Urinary bladder (tissue), 4 donors: ENCODE results near the gene DAGLA. TPM values are rescaled to one million over a fixed set of nuclear protein-coding genes. Genes with fewer than 3 reads are reported as not detected.

ENCODE experiments used
- DNase-seq: peaks from one replicate; pipeline ENCODE4 v3.0.0-alpha.2; 2015; ENCODE audit errors: extremely low spot score
- H3K27ac ChIP-seq: one replicate; pipeline ENCODE4 v1.5.1; 2013; ENCODE audit warnings: low read depth, mild to moderate bottlenecking, moderate library complexity
- H3K36me3 ChIP-seq: one replicate; pipeline ENCODE4 v1.6.1; 2013; ENCODE audit warnings: mild to moderate bottlenecking, moderate library complexity; ENCODE audit not compliant: insufficient read depth
- H3K4me1 ChIP-seq: one replicate; pipeline ENCODE4 v1.6.1; 2013; ENCODE audit warnings: mild to moderate bottlenecking, moderate library complexity; ENCODE audit not compliant: insufficient read depth
- H3K4me3 ChIP-seq: one replicate; pipeline ENCODE4 v1.5.1; 2013; ENCODE audit warnings: low read depth, low read length
- WGBS: extraction: QIAGEN DNeasy Blood & Tissue Kit; methylation state at CpG from one replicate; pipeline ENCODE4 v1.1.7; 2013; 5-methylcytosine and 5-hydroxymethylcytosine counted together
- polyA plus RNA-seq: library from polyadenylated mRNA; stranded (reverse); fragments of 200-250 nt; gene quantifications from one replicate; pipeline ENCODE4 v1.2.3, GENCODE V29; 2013
- total RNA-seq: library from RNA; depleted of rRNA; stranded (reverse); fragments of >200 nt; gene quantifications from one replicate; pipeline ENCODE4 v1.2.3, GENCODE V29; 2014
- donor health status: healthy with polysubstance abuse.
- donor health status: healthy.

Gene DAGLA
- total and polyA plus RNA-seq, 2 donors: 1.8 to 2.5 TPM

DNA sequence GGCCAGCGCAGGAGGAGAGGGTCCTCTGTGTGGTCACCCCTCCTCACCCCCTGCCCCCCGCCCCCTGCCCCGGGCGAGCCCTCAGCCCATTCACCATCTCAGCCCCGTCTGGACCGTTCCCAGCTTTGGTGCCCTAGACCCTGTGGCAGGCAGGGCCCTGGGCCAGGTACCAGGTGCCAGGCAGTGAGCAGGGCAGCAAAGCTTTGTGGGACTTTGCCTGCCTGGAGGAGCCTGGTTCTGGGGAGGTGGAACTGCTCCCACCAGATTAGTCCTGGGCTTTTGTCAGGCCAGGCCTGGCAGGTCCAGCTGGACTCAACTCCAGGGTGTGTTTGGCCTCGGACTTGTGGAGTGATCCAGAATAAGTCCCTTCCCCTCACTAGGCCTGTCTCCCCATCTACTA is 58.6 kb downstream of the DAGLA start:
- H3K4me3 ChIP-seq: no peak overlapping the region
- no peaks in the 10 kb centered on the region for H3K4me1 ChIP-seq
- no peak overlapping the region for H3K27ac ChIP-seq
- no peaks in the 10 kb centered on the region for H3K36me3 ChIP-seq
- DNase-seq: no peak
- 94% methylated on average over 7 of the region's 7 CpGs for WGBS

DNA sequence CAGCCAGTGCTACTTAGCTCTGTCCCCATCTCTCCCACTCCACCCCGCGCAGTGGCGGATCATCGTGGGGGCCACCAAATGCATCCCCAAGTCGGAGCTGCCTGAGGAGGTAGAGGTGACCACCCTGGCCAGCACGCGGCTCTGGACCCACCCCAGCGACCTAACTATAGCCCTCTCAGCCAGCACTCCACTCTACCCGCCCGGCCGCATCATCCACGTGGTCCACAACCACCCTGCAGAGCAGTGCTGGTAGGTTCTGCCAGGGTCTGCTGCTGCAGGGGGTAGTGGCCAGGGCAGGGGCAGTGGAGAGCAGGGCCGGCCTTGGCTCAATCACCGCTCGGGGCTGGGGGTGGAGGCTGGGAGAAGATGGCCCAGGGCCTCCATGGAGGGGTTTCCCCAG is 59.2 kb downstream of the DAGLA start:
- WGBS: 93% methylated on average over 15 of the region's 15 CpGs
- Histone ChIP-seq H3K27ac (no peak overlapping the region), H3K4me3 (no peak overlapping the region), H3K4me1 (no peaks in the 10 kb centered on the region), H3K36me3 (no peaks in the 10 kb centered on the region)
- DNase-seq: no peak

DNA sequence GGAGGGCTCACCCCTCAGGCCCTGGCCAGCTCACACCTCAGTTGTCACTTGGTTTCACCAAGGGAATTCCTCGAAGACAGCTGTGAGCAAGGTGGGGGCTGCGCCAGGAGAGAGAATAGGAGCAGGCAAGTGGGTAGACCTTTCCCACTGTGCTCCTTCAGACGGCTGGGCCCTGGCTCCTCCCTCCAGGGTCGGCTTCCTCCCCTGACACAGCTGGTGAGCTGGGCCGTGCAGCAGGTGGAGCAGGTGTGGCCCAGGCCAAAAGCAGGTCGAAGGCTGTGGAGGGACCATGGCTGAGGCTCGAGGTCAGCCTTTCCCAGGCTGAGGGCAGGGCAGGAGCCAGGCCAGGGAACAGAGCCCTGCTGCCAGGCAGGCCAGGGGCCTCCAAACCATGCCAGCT is 59.8 kb downstream of the DAGLA start:
- 77% methylated on average over 7 of the region's 7 CpGs for WGBS
- Histone ChIP-seq H3K4me3 (no peak overlapping the region), H3K4me1 (no peaks in the 10 kb centered on the region), H3K27ac (no peak overlapping the region), H3K36me3 (no peaks in the 10 kb centered on the region)
- no peak for DNase-seq

DNA sequence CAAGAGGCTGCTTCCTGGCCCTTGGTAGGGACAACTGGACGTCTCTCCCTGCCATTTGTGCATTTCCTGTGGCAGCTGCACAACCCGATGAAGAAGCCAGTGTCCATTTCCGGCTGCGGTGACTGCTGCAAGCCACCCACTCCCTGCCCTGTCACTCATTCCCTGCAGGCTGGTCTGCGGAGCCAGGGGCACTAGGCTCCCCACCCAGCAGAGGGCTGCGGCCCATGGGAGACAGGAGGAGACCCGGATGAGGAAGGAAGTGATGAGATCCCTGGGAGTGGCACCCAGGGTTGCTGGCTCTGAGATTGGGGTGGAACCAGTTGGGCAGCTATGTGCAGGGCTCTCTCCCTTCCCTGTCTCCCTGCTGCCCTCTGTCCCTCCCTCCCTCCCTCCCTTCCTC is 62.2 kb downstream of the DAGLA start:
- 72% methylated on average over 7 of the region's 7 CpGs for WGBS

DNA sequence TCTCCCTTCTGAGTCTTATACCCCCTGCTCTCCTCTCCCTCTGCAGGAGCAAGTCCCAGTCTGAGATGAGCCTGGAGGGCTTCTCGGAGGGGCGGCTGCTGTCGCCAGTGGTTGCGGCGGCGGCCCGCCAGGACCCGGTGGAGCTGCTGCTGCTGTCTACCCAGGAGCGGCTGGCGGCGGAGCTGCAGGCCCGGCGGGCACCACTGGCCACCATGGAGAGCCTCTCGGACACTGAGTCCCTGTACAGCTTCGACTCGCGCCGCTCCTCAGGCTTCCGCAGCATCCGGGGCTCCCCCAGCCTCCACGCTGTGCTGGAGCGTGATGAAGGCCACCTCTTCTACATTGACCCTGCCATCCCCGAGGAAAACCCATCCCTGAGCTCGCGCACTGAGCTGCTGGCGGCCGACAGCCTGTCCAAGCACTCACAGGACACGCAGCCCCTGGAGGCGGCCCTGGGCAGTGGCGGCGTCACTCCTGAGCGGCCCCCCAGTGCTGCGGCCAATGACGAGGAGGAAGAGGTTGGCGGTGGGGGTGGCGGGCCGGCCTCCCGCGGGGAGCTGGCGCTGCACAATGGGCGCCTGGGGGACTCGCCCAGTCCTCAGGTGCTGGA is 63.4 kb downstream of the DAGLA start:
- Histone ChIP-seq H3K27ac (no peak overlapping the region), H3K36me3 (no peaks in the 10 kb centered on the region), H3K4me3 (no peak overlapping the region), H3K4me1 (no peaks in the 10 kb centered on the region)
- no peak for DNase-seq
- WGBS: 93% methylated on average over 42 of the region's 42 CpGs

More for the DNA sequence above, 62.2 kb downstream of the DAGLA start:
- no peak overlapping the region for H3K4me3 ChIP-seq
- no peaks in the 10 kb centered on the region for H3K4me1 ChIP-seq
- H3K27ac ChIP-seq: no peak overlapping the region
- no peak for DNase-seq
- no peaks in the 10 kb centered on the region for H3K36me3 ChIP-seq

DNA sequence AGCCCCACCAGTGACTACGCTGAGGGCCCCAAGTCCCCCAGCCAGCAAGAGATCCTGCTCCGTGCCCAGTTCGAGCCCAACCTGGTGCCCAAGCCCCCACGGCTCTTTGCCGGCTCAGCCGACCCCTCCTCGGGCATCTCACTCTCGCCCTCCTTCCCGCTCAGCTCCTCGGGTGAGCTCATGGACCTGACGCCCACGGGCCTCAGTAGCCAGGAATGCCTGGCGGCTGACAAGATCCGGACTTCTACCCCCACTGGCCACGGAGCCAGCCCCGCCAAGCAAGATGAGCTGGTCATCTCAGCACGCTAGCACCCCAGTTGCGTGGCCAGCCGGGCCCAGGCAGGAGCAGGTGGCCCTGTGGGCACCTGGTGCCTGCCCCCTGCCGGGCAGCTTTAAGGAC is 64.0 kb downstream of the DAGLA start:
- Histone ChIP-seq H3K4me3 (no peak overlapping the region), H3K4me1 (no peaks in the 10 kb centered on the region), H3K27ac (no peak overlapping the region), H3K36me3 (no peaks in the 10 kb centered on the region)
- 90% methylated on average over 20 of the region's 20 CpGs for WGBS
- no peak for DNase-seq

DNA sequence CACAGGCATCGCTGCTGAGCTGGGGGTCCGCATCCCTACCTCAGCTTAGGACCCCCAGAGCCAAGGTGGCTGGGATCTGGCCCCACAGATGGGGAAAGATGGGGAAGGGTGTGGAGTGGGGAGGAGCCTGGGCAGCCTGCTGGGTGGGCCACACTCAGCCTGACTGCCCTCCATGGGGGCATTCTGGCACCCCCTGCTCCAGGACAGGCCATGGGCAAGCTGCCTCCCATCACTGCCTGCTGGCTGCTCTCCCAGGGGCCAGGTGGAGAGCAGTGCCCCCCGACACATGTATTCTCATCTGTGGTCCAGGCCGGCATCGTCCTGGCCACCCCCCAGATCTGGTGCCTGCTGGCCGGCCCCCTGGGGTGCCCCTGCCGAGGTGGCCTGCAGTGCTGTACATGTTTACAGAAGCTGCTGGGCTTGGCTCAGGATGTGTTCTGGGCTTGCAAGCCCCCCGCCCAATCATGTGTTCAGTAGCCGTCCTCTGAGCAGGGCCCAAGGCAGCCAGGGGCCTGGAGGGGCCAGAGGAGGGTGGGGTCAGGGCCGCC is 64.5 kb downstream of the DAGLA start:
- no peak overlapping the region for H3K4me3 ChIP-seq
- no peaks in the 10 kb centered on the region for H3K4me1 ChIP-seq
- DNase-seq: no peak
- no peak overlapping the region for H3K27ac ChIP-seq
- H3K36me3 ChIP-seq: no peaks in the 10 kb centered on the region
- 90% methylated on average over 10 of the region's 10 CpGs for WGBS

DNA sequence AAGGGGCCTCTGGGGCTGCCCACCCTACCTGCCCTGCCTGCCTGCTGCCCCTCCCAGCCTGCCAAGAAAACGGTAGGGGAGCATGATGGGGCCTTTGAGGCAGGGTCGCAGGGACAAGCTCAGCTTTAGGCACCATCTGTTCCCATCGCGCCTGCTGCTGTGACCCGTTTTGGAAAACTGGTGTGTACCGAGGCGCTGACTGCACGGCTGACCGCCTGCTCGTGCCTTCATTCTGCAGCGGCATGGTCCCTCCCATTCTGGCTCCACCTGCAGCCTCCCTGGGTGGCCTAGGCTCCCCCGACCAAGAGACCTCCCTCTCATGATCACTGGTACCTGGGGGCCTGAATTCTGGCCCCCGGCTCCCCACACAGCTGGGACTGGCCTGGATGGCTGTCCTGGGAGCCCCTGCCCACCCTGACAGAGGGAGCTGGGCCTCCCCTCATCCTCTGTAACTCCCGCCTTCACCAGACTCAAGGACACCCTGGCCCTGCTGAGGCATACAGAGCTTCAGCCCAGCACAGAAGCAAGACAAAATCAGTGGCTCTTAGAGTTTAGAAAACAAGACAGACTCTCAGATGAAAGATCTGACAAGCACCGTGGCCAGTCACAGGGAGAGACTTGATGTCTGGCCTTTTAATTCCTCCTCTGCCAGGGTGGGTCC is 65.7 kb downstream of the DAGLA start:
- no peaks in the 10 kb centered on the region for H3K36me3 ChIP-seq
- no peak for DNase-seq
- H3K4me1 ChIP-seq: no peaks in the 10 kb centered on the region
- H3K27ac ChIP-seq: no peak overlapping the region
- 57% methylated on average over 15 of the region's 15 CpGs for WGBS
- H3K4me3 ChIP-seq: no peak overlapping the region

DNA sequence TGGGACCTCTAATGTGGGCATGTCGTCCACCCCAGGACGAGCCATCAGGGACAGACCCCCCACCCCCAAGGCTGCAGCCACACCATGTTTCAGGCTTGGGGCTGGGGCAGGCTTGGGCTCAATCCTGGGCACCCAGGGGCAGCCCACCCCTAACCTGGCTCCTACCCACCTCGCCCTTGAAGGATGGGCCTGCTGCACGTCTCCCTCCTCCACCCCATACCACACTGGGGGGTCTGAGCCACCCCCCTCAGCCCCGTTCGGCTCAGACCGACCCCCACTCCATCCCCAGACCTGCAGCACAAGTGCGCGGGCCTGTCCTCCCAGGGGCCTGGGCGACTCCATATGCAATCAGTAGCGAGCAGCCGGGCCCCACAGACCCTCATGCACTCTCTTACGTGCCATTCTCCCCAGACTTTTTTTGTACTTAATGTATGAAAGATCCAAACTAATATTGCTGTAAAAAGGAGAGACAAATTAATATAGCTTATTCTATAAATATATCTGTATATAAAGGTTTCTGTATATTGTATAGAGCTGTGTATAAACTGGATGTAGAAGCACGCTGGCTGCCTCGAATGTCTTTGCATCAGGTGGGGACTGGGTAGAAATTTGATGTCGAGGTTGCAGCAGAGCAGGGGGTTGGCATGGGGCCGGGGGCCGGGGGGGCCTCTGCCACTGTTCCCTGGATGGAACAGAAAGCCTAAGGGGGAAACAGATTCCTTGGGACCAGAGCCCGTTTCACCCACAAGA is 66.4 kb downstream of the DAGLA start:
- DNase-seq: no peak
- H3K4me1 ChIP-seq: no peaks in the 10 kb centered on the region
- 80% methylated on average over 19 of the region's 19 CpGs for WGBS

DNA sequence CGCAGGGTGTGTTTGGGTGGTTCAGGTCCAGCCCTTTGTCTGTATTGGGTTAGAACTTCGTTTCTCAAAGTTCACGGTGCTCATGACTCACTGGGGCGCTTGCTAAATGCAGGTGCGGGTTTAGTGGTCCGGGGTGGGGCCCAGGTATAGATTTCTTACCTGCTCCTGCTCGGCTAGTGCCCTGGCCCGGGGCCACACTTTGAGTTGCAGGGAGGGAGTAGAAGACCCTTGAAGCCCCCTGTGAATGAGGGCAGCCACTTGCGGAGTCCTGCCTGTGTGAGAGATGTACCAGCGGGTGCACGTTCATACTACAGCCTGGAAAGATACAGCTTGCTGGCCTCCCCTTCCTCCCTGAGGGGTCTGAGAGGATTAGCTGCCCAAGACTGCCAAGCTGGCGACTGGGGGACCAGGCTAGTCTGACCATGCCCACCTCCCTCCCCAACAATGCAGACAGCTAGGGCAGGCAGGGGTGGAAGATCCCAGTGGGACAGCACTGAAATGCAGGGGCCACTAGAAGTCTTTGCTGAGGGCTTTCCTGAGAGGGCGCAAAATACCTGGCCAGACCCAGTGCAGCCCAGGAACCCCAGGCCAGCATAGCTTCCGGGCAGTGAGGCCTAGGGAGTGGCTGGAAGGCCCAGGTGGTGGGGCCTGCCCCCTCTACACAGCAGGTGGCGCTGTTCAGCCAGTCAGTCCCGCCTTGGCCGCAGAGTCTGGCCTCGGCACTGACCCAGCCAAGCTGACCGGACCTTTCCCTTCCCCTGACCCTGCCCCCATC is 67.2 kb downstream of the DAGLA start:
- Histone ChIP-seq H3K4me1 (no peaks in the 10 kb centered on the region), H3K27ac (no peak overlapping the region), H3K4me3 (no peak overlapping the region), H3K36me3 (no peaks in the 10 kb centered on the region)
- DNase-seq: no peak
- WGBS: 73% methylated on average over 19 of the region's 19 CpGs

More for the DNA sequence above, 66.4 kb downstream of the DAGLA start:
- Histone ChIP-seq H3K4me3 (no peak overlapping the region), H3K27ac (no peak overlapping the region), H3K36me3 (no peaks in the 10 kb centered on the region)

DNA sequence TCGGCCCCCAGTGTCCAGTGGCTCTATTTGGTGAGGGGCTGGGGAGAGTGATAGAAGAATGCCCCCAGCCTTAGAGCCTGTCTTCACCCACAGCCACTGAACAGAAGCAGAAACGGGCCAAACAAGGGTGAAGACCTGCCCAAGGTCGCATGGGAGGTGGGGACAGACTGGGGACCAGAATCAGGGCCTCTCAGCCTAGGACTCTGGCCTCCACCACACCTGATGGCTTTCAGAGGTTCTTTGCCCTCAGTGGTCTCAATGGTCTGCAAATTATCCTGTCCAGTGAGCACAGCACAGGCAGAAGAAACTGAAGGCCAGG is 67.7 kb downstream of the DAGLA start:
- Histone ChIP-seq H3K36me3 (no peaks in the 10 kb centered on the region), H3K4me1 (no peaks in the 10 kb centered on the region), H3K4me3 (no peak overlapping the region), H3K27ac (no peak overlapping the region)
- DNase-seq: no peak
- WGBS: 56% methylated on average over 3 of the region's 3 CpGs

DNA sequence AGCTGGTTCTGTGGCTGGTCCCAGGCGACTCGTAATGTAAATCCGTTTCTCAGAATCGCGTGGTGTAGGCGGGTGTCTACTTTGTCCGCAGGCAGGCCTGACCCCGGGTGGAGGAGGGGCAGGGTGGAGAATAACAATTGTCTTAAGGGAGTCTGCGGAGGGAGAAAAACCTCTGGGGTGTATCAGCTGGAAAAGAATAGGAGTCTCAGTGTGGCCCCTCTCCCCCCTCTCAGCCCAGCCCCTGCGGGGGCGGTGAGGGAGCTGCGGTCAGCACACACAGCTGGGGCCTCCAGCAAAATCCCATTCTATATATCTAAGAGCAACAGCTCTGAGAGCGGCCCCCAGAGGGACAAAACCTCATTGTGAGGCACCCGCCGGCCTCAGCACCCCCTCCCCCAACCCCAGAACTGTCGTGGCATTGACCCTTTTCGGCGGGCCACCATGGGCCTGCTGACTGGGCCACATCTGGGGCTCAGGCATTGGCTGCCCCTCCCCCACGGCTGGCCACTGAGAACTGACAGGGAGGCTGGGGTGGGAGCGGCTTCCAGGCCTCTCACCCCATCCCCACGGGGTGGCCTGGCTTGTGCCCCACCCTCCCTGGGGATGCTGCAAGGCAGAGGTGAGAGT is 69.5 kb downstream of the DAGLA start:
- Histone ChIP-seq H3K36me3 (no peaks in the 10 kb centered on the region), H3K27ac (no peak overlapping the region), H3K4me1 (no peaks in the 10 kb centered on the region), H3K4me3 (no peak overlapping the region)
- DNase-seq: no peak
- 59% methylated on average over 21 of the region's 21 CpGs for WGBS

DNA sequence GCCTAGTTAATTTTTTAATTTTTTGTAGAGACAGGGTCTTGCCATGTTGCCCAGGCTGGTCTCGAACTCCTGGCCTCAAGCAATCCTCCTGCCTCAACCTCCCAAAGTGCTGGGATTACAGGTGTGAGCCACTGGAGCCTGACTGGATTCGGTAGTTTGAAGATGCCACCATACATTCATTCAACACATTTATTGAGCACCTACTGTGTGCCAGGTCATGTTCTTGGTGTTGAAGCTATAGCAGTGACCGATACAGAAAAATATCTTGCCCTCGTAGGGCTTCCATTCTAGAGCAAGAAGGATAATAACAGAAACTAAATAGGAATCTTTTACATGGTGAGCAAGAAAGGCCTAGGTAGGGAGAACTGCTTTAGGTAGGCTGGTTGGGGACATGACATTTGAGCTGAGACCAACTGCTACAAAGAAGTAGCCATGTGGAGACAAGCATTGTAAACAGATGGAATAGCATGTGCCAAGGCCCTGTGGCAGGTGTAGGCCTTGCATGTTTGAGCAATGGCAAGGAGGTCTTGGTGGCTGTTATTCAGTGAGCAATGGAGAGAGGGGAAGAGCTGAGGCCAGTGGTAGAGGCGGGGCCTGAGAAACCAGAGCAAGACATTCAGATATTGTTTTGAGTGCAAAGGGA is 70.6 kb downstream of the DAGLA start:
- 99% methylated on average over 5 of the region's 5 CpGs for WGBS
- DNase-seq: no peak

More for the DNA sequence above, 70.6 kb downstream of the DAGLA start:
- Histone ChIP-seq H3K4me3 (no peak overlapping the region), H3K27ac (no peak overlapping the region), H3K36me3 (no peaks in the 10 kb centered on the region), H3K4me1 (no peaks in the 10 kb centered on the region)
